Suprapubic skin (tissue), 3 donors: ENCODE results near the gene TMEM184C.

Source experiments
- POLR2AphosphoS5 ChIP-seq, 3 donors: sonication (generic); formaldehyde crosslinking; IDR thresholded peaks; one replicate each; pipeline ENCODE4 v1.6.1; 2017; ENCODE audit warnings: antibody characterized with exemption in 3 of 3
- TF ChIP-seq, protein P1 (sequence below), 2 donors: fragments of 200-600 bp in 1 of 2; fragments of 450-650 bp in 1 of 2; sonication (generic) in 1 of 2; IDR thresholded peaks; one replicate each; pipeline ENCODE4 v1.5.1; 2016 to 2019; ENCODE audit warnings: antibody characterized with exemption in 2 of 2, mild to moderate bottlenecking in 1 of 2, moderate library complexity in 1 of 2

DNA sequence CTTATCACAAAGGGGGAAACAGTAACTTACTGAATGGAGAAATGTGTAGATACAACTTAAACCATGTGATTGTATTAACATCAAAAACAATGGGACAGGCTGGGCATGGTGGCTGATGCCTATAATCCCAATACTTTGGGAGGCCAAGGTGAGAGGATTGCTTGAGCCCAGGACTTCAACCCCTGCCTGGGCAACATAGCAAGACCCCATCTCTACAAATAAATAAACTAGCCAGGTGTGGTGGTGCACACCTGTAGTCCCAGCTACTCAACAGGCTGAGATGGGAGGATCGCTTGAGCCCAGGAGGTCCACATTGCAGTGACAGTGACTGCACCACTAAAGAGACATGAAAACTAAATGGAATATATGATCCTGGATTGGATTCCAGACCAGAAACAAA lies 26.4 kb downstream of the TMEM184C start:
- TF ChIP-seq, protein P1, sequence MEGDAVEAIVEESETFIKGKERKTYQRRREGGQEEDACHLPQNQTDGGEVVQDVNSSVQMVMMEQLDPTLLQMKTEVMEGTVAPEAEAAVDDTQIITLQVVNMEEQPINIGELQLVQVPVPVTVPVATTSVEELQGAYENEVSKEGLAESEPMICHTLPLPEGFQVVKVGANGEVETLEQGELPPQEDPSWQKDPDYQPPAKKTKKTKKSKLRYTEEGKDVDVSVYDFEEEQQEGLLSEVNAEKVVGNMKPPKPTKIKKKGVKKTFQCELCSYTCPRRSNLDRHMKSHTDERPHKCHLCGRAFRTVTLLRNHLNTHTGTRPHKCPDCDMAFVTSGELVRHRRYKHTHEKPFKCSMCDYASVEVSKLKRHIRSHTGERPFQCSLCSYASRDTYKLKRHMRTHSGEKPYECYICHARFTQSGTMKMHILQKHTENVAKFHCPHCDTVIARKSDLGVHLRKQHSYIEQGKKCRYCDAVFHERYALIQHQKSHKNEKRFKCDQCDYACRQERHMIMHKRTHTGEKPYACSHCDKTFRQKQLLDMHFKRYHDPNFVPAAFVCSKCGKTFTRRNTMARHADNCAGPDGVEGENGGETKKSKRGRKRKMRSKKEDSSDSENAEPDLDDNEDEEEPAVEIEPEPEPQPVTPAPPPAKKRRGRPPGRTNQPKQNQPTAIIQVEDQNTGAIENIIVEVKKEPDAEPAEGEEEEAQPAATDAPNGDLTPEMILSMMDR (IDR thresholded peaks at IDR 0.05): no peak
- TF ChIP-seq POLR2AphosphoS5 (IDR thresholded peaks at IDR 0.05): no peak
